Adrenal gland (tissue), 12 donors: ENCODE data around the gene LMNTD2. TPM values are rescaled to one million over a fixed set of nuclear protein-coding genes. Genes with fewer than 3 reads are reported as not detected.

ENCODE experiments used
- DNase-seq, 7 donors: peaks; one replicate each; pipeline ENCODE4 v3.0.0-alpha.2; 2019 to 2020
- H3K27ac ChIP-seq, 5 donors: fragments of 200-600 bp; sonication (generic) in 4 of 5; 1 replicate in 3 of 5; 2 replicates in 2 of 5; pipeline versions ENCODE4 v1.5.1 to v1.8.0; 2016 to 2020; ENCODE audit warnings: mild to moderate bottlenecking in 1 of 5
- H3K27me3 ChIP-seq: fragments of 200-600 bp; 2 replicates; pipeline ENCODE4 v1.8.0; 2021
- H3K36me3 ChIP-seq, 2 donors: fragments of 200-600 bp; replicated peaks in 1 of 2; 1 replicate in 1 of 2; 2 replicates in 1 of 2; pipeline versions ENCODE4 v1.5.1 to v1.8.0; 2018 to 2022
- H3K4me1 ChIP-seq, 2 donors: fragments of 200-600 bp; replicated peaks in 1 of 2; 1 replicate in 1 of 2; 2 replicates in 1 of 2; pipeline versions ENCODE4 v1.5.1 to v1.8.0; 2018 to 2021
- H3K4me3 ChIP-seq, 4 donors: fragments of 200-600 bp; sonication (generic) in 3 of 4; one replicate each; pipeline ENCODE4 v1.5.1; 2016 to 2018
- H3K9me3 ChIP-seq, 3 donors: fragments of 200-600 bp; sonication (generic) in 1 of 3; replicated peaks in 1 of 3; 1 replicate in 2 of 3; 2 replicates in 1 of 3; pipeline versions ENCODE4 v1.5.1 to v1.8.0; 2016 to 2021
- POLR2A ChIP-seq, 2 donors: fragments of 450-650 bp; IDR thresholded peaks; one replicate each; pipeline ENCODE4 v1.6.1; 2017; ENCODE audit warnings: antibody characterized with exemption in 2 of 2, mild to moderate bottlenecking in 2 of 2, moderate library complexity in 1 of 2
- WGBS, 4 donors: extraction: QIAGEN DNeasy Blood & Tissue Kit in 2 of 4; methylation state at CpG; one replicate each; pipeline versions ENCODE4 v1.1.5 to v1.1.7; 2013 to 2017; 5-methylcytosine and 5-hydroxymethylcytosine counted together
- intact Hi-C, 2 donors: fragments of 100-400 bp; cut with DNase I; formaldehyde crosslinking; loops; one replicate each; pipeline versions ENCODE4 v1.14.1 to v1.15.0; 2022 to 2023
- polyA plus RNA-seq, 3 donors: library from polyadenylated mRNA; stranded (reverse); fragments of 200-250 nt in 2 of 3; fragments of 350-450 nt in 1 of 3; fragmentation: Illumina TruSeq in 1 of 3; extraction: RNeasy Lipid Tissue Mini Kit (QIAGEN cat#74804) in 1 of 3; gene quantifications; one replicate each; pipeline ENCODE4 v1.2.3, GENCODE V29; 2013 to 2014
- total RNA-seq, 9 donors: library from RNA; depleted of rRNA in 4 of 9; stranded (reverse); fragments of >200 nt in 4 of 9; fragments of 120-200 nt in 1 of 9; fragmentation: NEBNext Ultra II Directional in 1 of 9; extraction: Animal tissue kit (Norgen Biotek cat#: 25700) in 1 of 9; gene quantifications; one replicate each; pipeline versions ENCODE4 v1.1.0 to v1.2.4, GENCODE V29; 2013 to 2023
- TF ChIP-seq, protein P1 (sequence below), 6 experiments: fragments of 450-650 bp in 4 of 6; fragments of 200-600 bp in 2 of 6; sonication (generic) in 1 of 6; IDR thresholded peaks; 1 replicate in 5 of 6; 2 replicates in 1 of 6; pipeline versions ENCODE4 v1.5.1 to v1.8.0; 2016 to 2021; ENCODE audit warnings: antibody characterized with exemption in 6 of 6, mild to moderate bottlenecking in 2 of 6, moderate library complexity in 1 of 6
- donor health status: healthy with polysubstance abuse.
- donor health status: Bipolar disorder and iron deficiency.
- donor health status: DM: yes; HTN: yes; CAD: no.
- donor health status: DM: no; HTN: no; CAD: no.
- donor health status: DM: no; HTN: no; CAD: no.
- donor health status: DM: yes; HTN: yes; CAD: no.

Gene LMNTD2
- total and polyA plus RNA-seq, 12 donors: 0.20 to 21.0 (median 6.1) TPM

DNA sequence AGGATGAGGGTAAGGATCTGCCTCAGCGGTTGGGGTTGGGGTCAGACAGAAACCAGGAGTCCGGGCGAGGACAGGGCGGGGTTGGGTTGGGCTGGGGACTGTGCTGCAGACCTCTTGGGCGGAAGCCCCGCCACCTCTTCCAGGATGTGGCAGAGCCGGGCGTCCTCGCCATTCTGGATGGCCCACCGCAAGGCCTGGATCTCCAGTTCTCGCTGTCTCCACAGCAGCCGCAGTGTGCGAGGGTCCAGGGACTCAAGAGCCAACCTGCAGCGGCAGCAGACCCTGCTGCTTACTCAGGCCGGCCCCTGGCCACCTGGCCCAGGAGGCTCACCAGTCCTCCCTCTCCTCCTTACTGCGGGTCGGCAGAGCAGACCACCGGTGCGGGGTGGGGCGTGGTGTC lies 2.0 kb downstream of the LMNTD2 start:
- no peak for DNase-seq
- intact Hi-C loops: loop anchor here (5.0 to 10.0 kb wide), 2 partner anchors 54 to 166 kb away; no protein-coding TSS in a partner anchor
- Histone ChIP-seq H3K9me3 (no peaks in the 10 kb centered on the region), H3K27me3 (peaks cover 22% of the 10 kb centered on the region), H3K4me1 (peaks cover 11 to 29% of the 10 kb centered on the region in 2 donors), H3K27ac (no peak overlapping the region), H3K4me3 (no peak overlapping the region), H3K36me3 (no peaks in the 10 kb centered on the region)
- 72 to 98% (median 89%) methylated on average over 6 to 20 of the region's 20 CpGs for WGBS, 4 donors
- no peak for TF ChIP-seq POLR2A (IDR thresholded peaks at IDR 0.05)
- TF ChIP-seq, protein P1, sequence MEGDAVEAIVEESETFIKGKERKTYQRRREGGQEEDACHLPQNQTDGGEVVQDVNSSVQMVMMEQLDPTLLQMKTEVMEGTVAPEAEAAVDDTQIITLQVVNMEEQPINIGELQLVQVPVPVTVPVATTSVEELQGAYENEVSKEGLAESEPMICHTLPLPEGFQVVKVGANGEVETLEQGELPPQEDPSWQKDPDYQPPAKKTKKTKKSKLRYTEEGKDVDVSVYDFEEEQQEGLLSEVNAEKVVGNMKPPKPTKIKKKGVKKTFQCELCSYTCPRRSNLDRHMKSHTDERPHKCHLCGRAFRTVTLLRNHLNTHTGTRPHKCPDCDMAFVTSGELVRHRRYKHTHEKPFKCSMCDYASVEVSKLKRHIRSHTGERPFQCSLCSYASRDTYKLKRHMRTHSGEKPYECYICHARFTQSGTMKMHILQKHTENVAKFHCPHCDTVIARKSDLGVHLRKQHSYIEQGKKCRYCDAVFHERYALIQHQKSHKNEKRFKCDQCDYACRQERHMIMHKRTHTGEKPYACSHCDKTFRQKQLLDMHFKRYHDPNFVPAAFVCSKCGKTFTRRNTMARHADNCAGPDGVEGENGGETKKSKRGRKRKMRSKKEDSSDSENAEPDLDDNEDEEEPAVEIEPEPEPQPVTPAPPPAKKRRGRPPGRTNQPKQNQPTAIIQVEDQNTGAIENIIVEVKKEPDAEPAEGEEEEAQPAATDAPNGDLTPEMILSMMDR (IDR thresholded peaks at IDR 0.05): no peak

DNA sequence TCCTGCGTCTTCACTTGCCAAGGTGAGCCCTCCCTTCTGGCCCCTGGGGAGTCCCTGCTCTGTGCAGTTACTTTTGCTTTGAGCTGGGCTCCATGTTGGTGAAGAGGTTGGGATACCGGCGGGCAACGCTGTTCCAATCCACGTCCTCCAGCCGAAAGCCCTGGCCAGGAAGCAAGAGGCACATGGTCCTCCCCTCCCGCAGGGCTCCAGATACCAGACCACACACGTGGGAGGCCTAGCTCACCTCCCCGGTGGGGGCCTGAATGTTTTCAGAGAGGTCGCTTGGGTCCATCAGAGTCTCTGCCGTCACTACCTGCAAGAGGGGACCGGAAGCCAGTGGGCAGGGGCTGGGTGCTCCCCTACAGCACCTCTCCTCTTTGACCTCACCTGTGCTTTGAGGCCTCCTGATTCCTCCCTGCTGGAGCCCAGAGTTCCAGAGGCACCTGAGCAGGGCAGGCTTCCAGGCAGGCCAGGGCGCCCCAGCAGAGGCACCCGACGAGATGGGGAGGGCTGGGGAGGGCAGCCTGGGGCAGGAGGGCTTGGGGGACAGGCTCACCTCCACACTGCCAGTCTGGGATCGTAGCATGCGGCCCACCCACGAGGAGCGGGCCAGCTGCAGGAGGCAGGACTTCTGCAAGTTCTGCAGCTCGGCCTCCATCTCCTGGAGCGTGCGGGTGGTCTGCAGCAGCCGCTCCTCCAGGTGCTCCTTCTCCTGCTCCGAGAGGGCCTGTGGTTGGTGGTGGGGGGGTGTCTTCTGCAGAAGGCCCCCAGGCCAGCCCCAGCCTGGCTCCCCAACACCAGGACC lies 3.0 kb downstream of the LMNTD2 start:
- intact Hi-C loops: loop anchor here (5.0 to 10.0 kb wide), 2 partner anchors 55 to 167 kb away; no protein-coding TSS in a partner anchor
- H3K4me1 ChIP-seq: peaks cover 11 to 29% of the 10 kb centered on the region in 2 donors
- H3K27ac ChIP-seq: no peak overlapping the region
- 88 to 91% (median 89%) methylated on average over 7 to 24 of the region's 24 CpGs for WGBS, 4 donors
- H3K27me3 ChIP-seq: peaks cover 24% of the 10 kb centered on the region
- no peak overlapping the region for H3K4me3 ChIP-seq
- no peaks in the 10 kb centered on the region for H3K9me3 ChIP-seq
- H3K36me3 ChIP-seq: no peaks in the 10 kb centered on the region
- TF ChIP-seq POLR2A (IDR thresholded peaks at IDR 0.05): no peak
- TF ChIP-seq, protein P1 (IDR thresholded peaks at IDR 0.05): no peak
- DNase-seq: no peak

- H3K9me3 ChIP-seq: no peaks in the 10 kb centered on the region
- H3K36me3 ChIP-seq: no peaks in the 10 kb centered on the region
- intact Hi-C loops: loop anchor here (5.0 to 10.0 kb wide), 2 partner anchors 56 to 168 kb away; no protein-coding TSS in a partner anchor
- WGBS, 4 donors: 82 to 89% (median 82%) methylated on average over 9 to 22 of the region's 22 CpGs
- no peak overlapping the region for H3K4me3 ChIP-seq
- no peak overlapping the region for H3K27ac ChIP-seq
- TF ChIP-seq, protein P1 (IDR thresholded peaks at IDR 0.05): no peak
- TF ChIP-seq POLR2A (IDR thresholded peaks at IDR 0.05): no peak
- no peak for DNase-seq
- H3K4me1 ChIP-seq: peaks cover 11 to 28% of the 10 kb centered on the region in 2 donors
- H3K27me3 ChIP-seq: peaks cover 24% of the 10 kb centered on the region
Observed at GRCh38 chr11:556662-557256, 3.8 kb downstream of the LMNTD2 start.
